Kidney (tissue), 14 donors: ENCODE data around the gene ARSA. TPM values are rescaled to one million over a fixed set of nuclear protein-coding genes. Genes with fewer than 3 reads are reported as not detected.

Source experiments
- DNase-seq, 5 donors: peaks; one replicate each; pipeline ENCODE4 v3.0.0-alpha.2; 2013 to 2020
- FAIRE-seq: peaks from 2 replicates; lab custom pipeline; 2012; peaks lifted over from hg19 to GRCh38; lab: Jason Lieb, UNC
- H3K27ac ChIP-seq, 2 donors: one replicate each; pipeline ENCODE4 v1.7.0; 2013; ENCODE audit warnings: low read depth in 2 of 2, low read length in 2 of 2, inconsistent platforms in 1 of 2
- H3K27me3 ChIP-seq: one replicate; pipeline ENCODE4 v1.7.1; 2013; ENCODE audit warnings: low read length, inconsistent platforms; ENCODE audit not compliant: control insufficient read depth, insufficient read depth
- H3K36me3 ChIP-seq, 3 donors: one replicate each; pipeline versions ENCODE4 v1.7.0 to v1.7.1; 2013; ENCODE audit warnings: low read length in 3 of 3, control low read depth in 1 of 3, inconsistent platforms in 1 of 3; ENCODE audit not compliant: insufficient read depth in 3 of 3, control insufficient read depth in 2 of 3
- H3K4me1 ChIP-seq, 3 donors: one replicate each; pipeline versions ENCODE4 v1.7.0 to v1.7.1; 2013; ENCODE audit warnings: low read length in 3 of 3, inconsistent platforms in 1 of 3, low read depth in 1 of 3; ENCODE audit not compliant: control insufficient read depth in 2 of 3, insufficient read depth in 2 of 3
- H3K4me3 ChIP-seq, 3 donors: one replicate each; pipeline versions ENCODE4 v1.7.0 to v1.8.1; 2013; ENCODE audit warnings: low read length in 3 of 3, control low read depth in 1 of 3, inconsistent platforms in 1 of 3
- H3K9ac ChIP-seq, 3 donors: one replicate each; pipeline versions ENCODE4 v1.7.0 to v1.7.1; 2013; ENCODE audit warnings: low read length in 3 of 3, control low read depth in 1 of 3, inconsistent platforms in 1 of 3
- H3K9me3 ChIP-seq, 3 donors: one replicate each; pipeline versions ENCODE4 v1.7.0 to v1.7.1; 2013; ENCODE audit warnings: low read length in 3 of 3, control low read depth in 1 of 3, inconsistent platforms in 1 of 3; ENCODE audit not compliant: control insufficient read depth in 2 of 3, insufficient read depth in 1 of 3
- intact Hi-C: fragments of 100-400 bp; cut with DNase I; formaldehyde crosslinking; loops from one replicate; pipeline ENCODE4 v1.11.1; 2022
- polyA plus RNA-seq: library from polyadenylated mRNA; stranded (reverse); fragments of 350-450 nt; fragmentation: Illumina TruSeq; extraction: RNeasy Lipid Tissue Mini Kit (QIAGEN cat#74804); gene quantifications from one replicate; pipeline ENCODE4 v1.2.3, GENCODE V29; 2014; ENCODE audit warnings: low read depth, low replicate concordance; ENCODE audit not compliant: insufficient read depth
- total RNA-seq: library from RNA; stranded (reverse); fragmentation: NEBNext Ultra II Directional; extraction: Animal tissue kit (Norgen Biotek cat#: 25700); gene quantifications from one replicate; pipeline ENCODE4 v1.2.1, GENCODE V29; 2021
- TF ChIP-seq, protein P1 (sequence below): IDR thresholded peaks from 3 replicates; pipeline ENCODE4 v1.5.1; 2012; ENCODE audit warnings: mild to moderate bottlenecking, moderate library complexity, borderline replicate concordance; ENCODE audit not compliant: insufficient read depth; ENCODE audit errors: extremely low read depth
- donor health status: control.
- donor health status: control.
- donor health status: control.
- donor health status: control.
- donor health status: control.
- donor health status: DM: yes; HTN: yes; CAD: no.
- donor health status: Normal renal cell carcinoma (clear cell type).

ARSA gene
- total and polyA plus RNA-seq, 2 donors from 2014 or later = 52.8 to 53.0 TPM

DNA sequence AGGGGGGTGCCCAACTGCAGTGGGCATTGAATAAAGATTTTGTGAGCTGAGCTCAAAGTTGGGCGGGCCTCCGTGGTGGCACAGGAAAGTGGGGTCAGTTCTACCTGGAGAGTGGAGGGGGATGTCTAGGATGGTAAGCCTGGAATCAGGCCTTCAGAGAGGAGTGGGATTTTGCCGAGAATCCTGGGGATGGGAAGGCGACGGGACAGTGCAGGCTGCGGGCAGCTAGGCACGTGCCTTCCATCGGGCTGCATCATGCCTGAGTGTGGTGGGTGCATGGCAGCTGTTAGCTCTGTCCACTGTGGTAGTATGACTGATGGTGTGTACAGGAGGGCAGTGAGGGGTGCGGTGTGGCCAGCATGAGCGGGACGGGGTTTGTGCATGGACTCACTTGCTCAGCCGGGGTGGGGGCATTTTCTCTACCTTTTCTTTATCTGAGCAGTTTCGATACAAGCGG lies 48.3 kb upstream of the ARSA start:
- FAIRE-seq = no peak
- intact Hi-C loops = no loop called here
- peak in 1 of 5 donors; percentile 35 for DNase-seq
- no peak overlapping the region for H3K27ac ChIP-seq
- no peaks in the 10 kb centered on the region for H3K36me3 ChIP-seq
- H3K9ac ChIP-seq = no peak overlapping the region
- H3K4me1 ChIP-seq = peaks cover 0 to 3% (median 0%) of the 10 kb centered on the region in 3 donors
- peaks cover 5% of the 10 kb centered on the region for H3K27me3 ChIP-seq
- TF ChIP-seq, protein P1, sequence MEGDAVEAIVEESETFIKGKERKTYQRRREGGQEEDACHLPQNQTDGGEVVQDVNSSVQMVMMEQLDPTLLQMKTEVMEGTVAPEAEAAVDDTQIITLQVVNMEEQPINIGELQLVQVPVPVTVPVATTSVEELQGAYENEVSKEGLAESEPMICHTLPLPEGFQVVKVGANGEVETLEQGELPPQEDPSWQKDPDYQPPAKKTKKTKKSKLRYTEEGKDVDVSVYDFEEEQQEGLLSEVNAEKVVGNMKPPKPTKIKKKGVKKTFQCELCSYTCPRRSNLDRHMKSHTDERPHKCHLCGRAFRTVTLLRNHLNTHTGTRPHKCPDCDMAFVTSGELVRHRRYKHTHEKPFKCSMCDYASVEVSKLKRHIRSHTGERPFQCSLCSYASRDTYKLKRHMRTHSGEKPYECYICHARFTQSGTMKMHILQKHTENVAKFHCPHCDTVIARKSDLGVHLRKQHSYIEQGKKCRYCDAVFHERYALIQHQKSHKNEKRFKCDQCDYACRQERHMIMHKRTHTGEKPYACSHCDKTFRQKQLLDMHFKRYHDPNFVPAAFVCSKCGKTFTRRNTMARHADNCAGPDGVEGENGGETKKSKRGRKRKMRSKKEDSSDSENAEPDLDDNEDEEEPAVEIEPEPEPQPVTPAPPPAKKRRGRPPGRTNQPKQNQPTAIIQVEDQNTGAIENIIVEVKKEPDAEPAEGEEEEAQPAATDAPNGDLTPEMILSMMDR = no peak
- H3K4me3 ChIP-seq = peak overlapping the region in 2 of 3 donors; percentile 20 to 50
- H3K9me3 ChIP-seq = no peaks in the 10 kb centered on the region

GRCh38 chr22:50675553-50676179 lies 47.7 kb upstream of the ARSA start:
- H3K4me1 ChIP-seq = peaks cover 0 to 3% (median 0%) of the 10 kb centered on the region in 3 donors
- no peak for FAIRE-seq
- no peaks in the 10 kb centered on the region for H3K9me3 ChIP-seq
- H3K9ac ChIP-seq = peak overlapping the region in 1 of 3 donors; percentile 67
- intact Hi-C loops = no loop called here
- peak overlapping the region; percentile 50 to 80 (median 55) for H3K4me3 ChIP-seq
- H3K27me3 ChIP-seq = peaks cover 5% of the 10 kb centered on the region
- H3K27ac ChIP-seq = no peak overlapping the region
- H3K36me3 ChIP-seq = no peaks in the 10 kb centered on the region
- no peak for DNase-seq
- TF ChIP-seq, protein P1 = no peak

GRCh38 chr22:50674606-50675552 lies 46.9 kb upstream of the ARSA start:
- H3K27ac ChIP-seq = no peak overlapping the region
- peak overlapping the region; percentile 50 to 80 (median 55) for H3K4me3 ChIP-seq
- DNase-seq = peak; percentile 82 to 93 (median 89)
- no peak for FAIRE-seq
- H3K9me3 ChIP-seq = no peaks in the 10 kb centered on the region
- no peaks in the 10 kb centered on the region for H3K36me3 ChIP-seq
- H3K4me1 ChIP-seq = peaks cover 0 to 3% (median 0%) of the 10 kb centered on the region in 3 donors
- H3K9ac ChIP-seq = peak overlapping the region in 1 of 3 donors; percentile 67
- TF ChIP-seq, protein P1 = no peak
- peaks cover 5% of the 10 kb centered on the region for H3K27me3 ChIP-seq
- intact Hi-C loops = no loop called here
